Measurements from ENCODE around the gene CPT2.

DNA sequence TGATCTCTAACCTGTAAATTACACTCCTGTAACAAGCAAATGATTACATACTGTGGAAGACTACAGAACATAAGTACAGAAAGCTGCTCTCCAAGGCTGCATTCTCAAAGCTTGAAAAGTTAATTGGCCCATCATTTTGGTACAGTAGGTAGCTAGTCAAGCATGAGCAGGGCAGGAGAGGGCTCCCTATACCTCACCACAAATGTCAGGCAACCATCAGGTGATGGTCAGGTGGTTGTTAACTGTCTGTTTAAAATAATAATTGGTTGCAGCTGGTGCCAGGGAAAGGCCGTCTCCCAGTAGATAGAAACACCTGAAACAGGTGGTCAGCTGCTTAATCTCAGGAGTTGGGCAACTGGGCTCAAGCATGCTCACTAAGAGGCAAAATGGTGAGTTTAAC is 41.1 kb upstream of the CPT2 start:
- TF ChIP-seq EP300 (IDR thresholded peaks at IDR 0.05; ENCODE audit: low read depth) (no peak), POLR2AphosphoS5 (IDR thresholded peaks at IDR 0.05) (no peak)

Measured in transverse colon (tissue), 3 donors.